IMR-90 (cell line): ENCODE measurements around the gene RTN4RL2. TPM values are rescaled to one million over a fixed set of nuclear protein-coding genes. Genes with fewer than 3 reads are reported as not detected.

ENCODE experiments used
- ATAC-seq: fragments of 200-7000 bp; cut with Tn5 transposase; 2 replicates; pipeline ENCODE4 v1.9.1; 2020; ENCODE audit warnings: low read depth, mild to moderate bottlenecking, moderate library complexity
- BruUV-seq: library from RNA; stranded (reverse); fragments of 400-500 nt; replicated peaks from 2 replicates; lab custom pipeline; 2021; lab: Mats Ljungman, UMichigan
- CTCF ChIA-PET: fragments of 300-600 bp; formaldehyde crosslinking; extraction: SDS; loops from one replicate; lab custom pipeline; 2021; ENCODE audit warnings: antibody characterized with exemption; lab: Yijun Ruan, JAX
- POLR2A ChIA-PET: fragments of 300-600 bp; sonication (Branson Sonifier 250); formaldehyde crosslinking; loops from one replicate; lab custom pipeline; 2022; ENCODE audit warnings: antibody characterized with exemption; ENCODE audit not compliant: unreplicated experiment; lab: Charles Lee
- DNase-seq: peaks from one replicate; pipeline ENCODE4 v3.0.0; 2013
- H2AFZ ChIP-seq: replicated peaks from 2 replicates; pipeline ENCODE3; 2013; ENCODE audit warnings: low read length, mild to moderate bottlenecking; ENCODE audit not compliant: poor library complexity
- H2AK5ac ChIP-seq: 2 replicates; pipeline ENCODE4 v1.6.1; 2013; ENCODE audit warnings: low read depth, low read length, inconsistent platforms
- H2AK9ac ChIP-seq: replicated peaks from 2 replicates; pipeline ENCODE3; 2013; ENCODE audit warnings: mild to moderate bottlenecking, low read depth, low read length, moderate library complexity; ENCODE audit not compliant: poor library complexity
- H2BK120ac ChIP-seq: 2 replicates; pipeline ENCODE4 v1.6.1; 2013; ENCODE audit warnings: low read depth, low read length, inconsistent platforms
- H2BK15ac ChIP-seq: 3 replicates; pipeline ENCODE4 v1.6.1; 2013; ENCODE audit warnings: low read depth, low read length, inconsistent platforms
- H2BK20ac ChIP-seq: 2 replicates; pipeline ENCODE4 v1.6.1; 2013; ENCODE audit warnings: low read depth, mild to moderate bottlenecking, inconsistent platforms, low read length, moderate library complexity
- H2BK5ac ChIP-seq: 2 replicates; pipeline ENCODE4 v1.6.1; 2013; ENCODE audit warnings: mild to moderate bottlenecking, low read depth, low read length, inconsistent platforms; ENCODE audit not compliant: poor library complexity, severe bottlenecking
- H3K14ac ChIP-seq: replicated peaks from 2 replicates; pipeline ENCODE4 v1.6.1; 2013; ENCODE audit warnings: low read depth, low read length, inconsistent platforms
- H3K18ac ChIP-seq: 2 replicates; pipeline ENCODE4 v1.6.1; 2013; ENCODE audit warnings: low read depth, low read length, control low read depth
- H3K23ac ChIP-seq: 2 replicates; pipeline ENCODE4 v1.6.1; 2013; ENCODE audit warnings: low read depth, low read length, inconsistent platforms
- H3K27ac ChIP-seq: 2 replicates; pipeline ENCODE4 v1.5.1; 2013; ENCODE audit warnings: mild to moderate bottlenecking, control low read depth, low read length; ENCODE audit not compliant: insufficient read depth
- H3K27me3 ChIP-seq: 2 replicates; pipeline ENCODE4 v1.6.1; 2013; ENCODE audit warnings: low read length; ENCODE audit not compliant: control insufficient read depth, insufficient read depth
- H3K36me3 ChIP-seq: 2 replicates; pipeline ENCODE4 v1.6.1; 2013; ENCODE audit warnings: low read length, mixed read lengths; ENCODE audit not compliant: control insufficient read depth, insufficient read depth
- H3K4ac ChIP-seq: 2 replicates; pipeline ENCODE4 v1.6.1; 2013; ENCODE audit warnings: low read depth, low read length, inconsistent platforms
- H3K4me1 ChIP-seq: 2 replicates; pipeline ENCODE4 v1.6.1; 2013; ENCODE audit warnings: low read length, mixed read lengths; ENCODE audit not compliant: control insufficient read depth, insufficient read depth
- H3K4me2 ChIP-seq: 2 replicates; pipeline ENCODE4 v1.6.1; 2013; ENCODE audit warnings: low read depth, mild to moderate bottlenecking, control low read depth, low read length, moderate library complexity
- H3K4me3 ChIP-seq: 2 replicates; pipeline ENCODE4 v1.5.1; 2013; ENCODE audit warnings: low read depth, mild to moderate bottlenecking, control low read depth, low read length, moderate library complexity; ENCODE audit not compliant: insufficient read depth
- H3K56ac ChIP-seq: 2 replicates; pipeline ENCODE4 v1.6.1; 2013; ENCODE audit warnings: low read length, inconsistent platforms; ENCODE audit not compliant: insufficient read depth; ENCODE audit errors: extremely low read depth
- H3K79me1 ChIP-seq, 2 experiments: 2 replicates each; pipeline ENCODE4 v1.6.1; 2013; ENCODE audit warnings: low read length in 2 of 2, inconsistent platforms in 1 of 2, low read depth in 1 of 2
- H3K9ac ChIP-seq: 2 replicates; pipeline ENCODE4 v1.6.1; 2013; ENCODE audit warnings: low read depth, low read length, control low read depth
- H3K9me1 ChIP-seq: 2 replicates; pipeline ENCODE4 v1.6.1; 2013; ENCODE audit warnings: low read length, inconsistent platforms; ENCODE audit not compliant: insufficient read depth
- H3K9me3 ChIP-seq: 2 replicates; pipeline ENCODE4 v1.6.1; 2013; ENCODE audit warnings: low read length; ENCODE audit not compliant: control insufficient read depth, insufficient read depth
- H4K20me1 ChIP-seq: 2 replicates; pipeline ENCODE4 v1.6.1; 2013; ENCODE audit warnings: low read length, inconsistent platforms; ENCODE audit not compliant: insufficient read depth
- H4K5ac ChIP-seq: 2 replicates; pipeline ENCODE4 v1.6.1; 2013; ENCODE audit warnings: mild to moderate bottlenecking, low read depth, low read length, control low read depth
- H4K8ac ChIP-seq, 2 experiments: 2 replicates each; pipeline ENCODE4 v1.6.1; 2013; ENCODE audit warnings: low read depth in 2 of 2, low read length in 2 of 2, control low read depth in 1 of 2, inconsistent platforms in 1 of 2
- H4K91ac ChIP-seq: 2 replicates; pipeline ENCODE4 v1.6.1; 2013; ENCODE audit warnings: low read depth, low read length, inconsistent platforms; ENCODE audit not compliant: insufficient read depth
- BHLHE40 ChIP-seq: fragments of 150-350 bp; IDR thresholded peaks from 2 replicates; pipeline ENCODE4 v1.6.1; 2016; ENCODE audit warnings: mild to moderate bottlenecking, low read depth, low read length
- CEBPB ChIP-seq: IDR thresholded peaks from 2 replicates; pipeline ENCODE4 v1.6.1; 2012; ENCODE audit warnings: low read depth, low read length, improper control_type of control experiment
- CHD1 ChIP-seq: IDR thresholded peaks from 2 replicates; pipeline ENCODE4 v1.6.1; 2012; ENCODE audit warnings: low read depth, low read length, improper control_type of control experiment
- CTCF ChIP-seq: conservative IDR thresholded peaks from 2 replicates; pipeline ENCODE4 v1.5.1; 2012; ENCODE audit warnings: mild to moderate bottlenecking, low read depth, low read length, improper control_type of control experiment
- ELK1 ChIP-seq: fragments of 150-350 bp; IDR thresholded peaks from 2 replicates; pipeline ENCODE4 v1.6.1; 2016; ENCODE audit warnings: low read depth, mild to moderate bottlenecking, low read length, moderate library complexity, borderline replicate concordance
- FOS ChIP-seq: fragments of 150-350 bp; IDR thresholded peaks from 2 replicates; pipeline ENCODE4 v1.6.1; 2016; ENCODE audit warnings: low read depth, low read length
- MAFK ChIP-seq: IDR thresholded peaks from 2 replicates; pipeline ENCODE4 v1.6.1; 2012; ENCODE audit warnings: low read depth, low read length, improper control_type of control experiment
- MAZ ChIP-seq: IDR thresholded peaks from 2 replicates; pipeline ENCODE4 v1.6.1; 2012; ENCODE audit warnings: low read depth, mild to moderate bottlenecking, low read length, improper control_type of control experiment, moderate library complexity, borderline replicate concordance
- MXI1 ChIP-seq: IDR thresholded peaks from 2 replicates; pipeline ENCODE4 v1.6.1; 2012; ENCODE audit warnings: low read depth, mild to moderate bottlenecking, low read length, moderate library complexity, borderline replicate concordance
- NFE2L2 ChIP-seq: fragments of 150-350 bp; IDR thresholded peaks from 2 replicates; pipeline ENCODE4 v1.6.1; 2016; ENCODE audit warnings: low read depth, mild to moderate bottlenecking, low read length
- POLR2A ChIP-seq: IDR thresholded peaks from 2 replicates; pipeline ENCODE4 v1.6.1; 2012; ENCODE audit warnings: mild to moderate bottlenecking, low read depth, low read length
- RAD21 ChIP-seq: IDR thresholded peaks from 2 replicates; pipeline ENCODE4 v1.6.1; 2012; ENCODE audit warnings: low read length, improper control_type of control experiment
- RCOR1 ChIP-seq: IDR thresholded peaks from 2 replicates; pipeline ENCODE4 v1.6.1; 2012; ENCODE audit warnings: mild to moderate bottlenecking, low read length, improper control_type of control experiment; ENCODE audit not compliant: insufficient replicate concordance
- RFX5 ChIP-seq: IDR thresholded peaks from 2 replicates; pipeline ENCODE4 v1.8.0; 2012; ENCODE audit warnings: low read depth, mild to moderate bottlenecking, low read length, moderate library complexity
- SMC3 ChIP-seq: fragments of 150-350 bp; IDR thresholded peaks from 2 replicates; pipeline ENCODE4 v1.6.1; 2016; ENCODE audit warnings: low read depth, mild to moderate bottlenecking, antibody characterized with exemption, low read length, moderate library complexity
- WGBS, 2 experiments: methylation state at CpG; one replicate each; pipeline versions ENCODE4 v1.1.5 to v1.1.7; 2013; ENCODE audit warnings: missing lambda C conversion rate in 2 of 2; ENCODE audit not compliant: insufficient read length in 1 of 2; ENCODE audit errors: extremely low coverage in 2 of 2; 5-methylcytosine and 5-hydroxymethylcytosine counted together
- dilution Hi-C: fragments of 300-500 bp; cut with HindIII; formaldehyde crosslinking; loops from one replicate; pipeline ENCODE4 v1.14.3; 2018; ENCODE audit warnings: low sequenced_read_pairs; ENCODE audit not compliant: unreplicated experiment
- in situ Hi-C: fragments of 300-500 bp; cut with MboI; formaldehyde crosslinking; loops from 3 replicates; pipeline ENCODE4 v1.14.3; 2019; ENCODE audit warnings: low sequenced_read_pairs, inconsistent platforms, mixed read lengths
- intact Hi-C: fragments of 100-400 bp; cut with micrococcal nuclease; formaldehyde crosslinking; loops from 2 replicates; pipeline ENCODE4 v1.10.0; 2022
- polyA plus RNA-seq, 3 experiments: library from polyadenylated mRNA; depleted of rRNA; stranded (reverse); fragments of >200 nt; gene quantifications; 2 replicates each; pipeline ENCODE4 v1.2.3, GENCODE V29; 2012; ENCODE audit warnings: low replicate concordance in 1 of 3
- total RNA-seq: library from RNA; depleted of rRNA; stranded (reverse); fragments of >200 nt; gene quantifications from 2 replicates; pipeline ENCODE4 v1.2.3, GENCODE V29; 2012

The RTN4RL2 gene
- total and polyA plus RNA-seq, 2 of the 4 experiments (the other 2 are of a cell fraction) = 1.5 TPM; not detected in 1

- Histone ChIP-seq H4K8ac (no peak overlapping the region), H4K5ac (no peak overlapping the region), H4K91ac (no peak overlapping the region), H3K23ac (no peak overlapping the region), H3K27me3 (peaks cover 59% of the 10 kb centered on the region), H3K9me3 (no peaks in the 10 kb centered on the region), H3K4ac (no peak overlapping the region), H2BK5ac (no peak overlapping the region), H3K18ac (no peak overlapping the region), H2AK9ac (no peak overlapping the region), H2BK20ac (no peak overlapping the region), H3K4me2 (no peak overlapping the region), H2BK120ac (no peak overlapping the region), H3K56ac (no peak overlapping the region), H4K20me1 (no peaks in the 10 kb centered on the region; the same call in 1 of the 2 replicates), H2AFZ (no peak overlapping the region), H3K36me3 (no peaks in the 10 kb centered on the region), H3K9me1 (no peaks in the 10 kb centered on the region), H3K79me1 (no peaks in the 10 kb centered on the region), H2BK15ac (no peak overlapping the region), H2AK5ac (no peak overlapping the region), H3K27ac (no peak overlapping the region), H3K9ac (no peak overlapping the region), H3K4me3 (no peak overlapping the region), H3K14ac (no peak overlapping the region), H3K4me1 (no peaks in the 10 kb centered on the region; the same call in 1 of the 2 replicates)
- 82% methylated on average over 2 of the region's 3 CpGs; no CpG with 5 or more reads in 1 of the 2 experiments for WGBS, 2 experiments
- CTCF ChIA-PET = no interaction called here
- ATAC-seq = no peak
- in situ Hi-C loops = no loop called here
- no TSS peak for BruUV-seq
- intact Hi-C loops = no loop called here
- DNase-seq = no peak
- POLR2A ChIA-PET = no interaction called here
- no peak for TF ChIP-seq RAD21
- TF ChIP-seq CHD1 = no peak
- TF ChIP-seq FOS = no peak
- TF ChIP-seq MXI1 = no peak
- no peak for TF ChIP-seq RCOR1
- no peak for TF ChIP-seq CEBPB
- TF ChIP-seq MAZ = no peak
- no peak for TF ChIP-seq RFX5
- TF ChIP-seq BHLHE40 = no peak
- TF ChIP-seq MAFK = no peak
- TF ChIP-seq CTCF = no peak
- TF ChIP-seq SMC3 = no peak
- no peak for TF ChIP-seq NFE2L2
- no peak for TF ChIP-seq ELK1
- no peak for TF ChIP-seq POLR2A
- dilution Hi-C loops = no loop called here
These were observed 2.3 kb downstream of the RTN4RL2 start for GRCh38 chr11:57462597-57462996.
